Mesenchymal stem cell (in vitro differentiated cells and primary cell): Measurements from ENCODE around the gene FAM110D.

Source experiments
- DNase-seq: peaks from one replicate; pipeline ENCODE4 v3.0.0-alpha.2; 2013
- H2AFZ ChIP-seq: one replicate; pipeline ENCODE4 v1.6.1; 2013; ENCODE audit warnings: low read depth, mild to moderate bottlenecking, control low read depth, inconsistent platforms, low read length, moderate library complexity
- H2AK5ac ChIP-seq: 2 replicates; pipeline ENCODE4 v1.6.1; 2013; ENCODE audit warnings: low read length, moderate library complexity, mild to moderate bottlenecking, inconsistent platforms; ENCODE audit not compliant: severe bottlenecking
- H2BK120ac ChIP-seq: one replicate; pipeline ENCODE4 v1.6.1; 2013; ENCODE audit warnings: low read depth, mild to moderate bottlenecking, inconsistent platforms, low read length, moderate library complexity
- H2BK12ac ChIP-seq, 2 experiments: one replicate each; pipeline ENCODE4 v1.6.1; 2013; ENCODE audit warnings: inconsistent platforms in 2 of 2, low read length in 2 of 2, mild to moderate bottlenecking in 2 of 2, moderate library complexity in 2 of 2, control low read depth in 1 of 2
- H2BK15ac ChIP-seq: one replicate; pipeline ENCODE4 v1.6.1; 2013; ENCODE audit warnings: mild to moderate bottlenecking, low read depth, inconsistent platforms; ENCODE audit not compliant: poor library complexity, severe bottlenecking
- H2BK5ac ChIP-seq: 2 replicates; pipeline ENCODE4 v1.6.1; 2013; ENCODE audit warnings: low read depth, mild to moderate bottlenecking, low read length, control low read depth, inconsistent platforms; ENCODE audit not compliant: poor library complexity, severe bottlenecking
- H3K14ac ChIP-seq, 2 experiments: one replicate each; pipeline ENCODE4 v1.6.1; 2013; ENCODE audit warnings: inconsistent platforms in 2 of 2, low read length in 2 of 2, control low read depth in 1 of 2, mild to moderate bottlenecking in 1 of 2, moderate library complexity in 1 of 2
- H3K18ac ChIP-seq, 2 experiments: one replicate each; pipeline ENCODE4 v1.6.1; 2013; ENCODE audit warnings: inconsistent platforms in 2 of 2, low read length in 2 of 2, control low read depth in 1 of 2, low read depth in 1 of 2, mild to moderate bottlenecking in 1 of 2
- H3K23ac ChIP-seq, 2 experiments: one replicate each; pipeline ENCODE4 v1.6.1; 2013; ENCODE audit warnings: inconsistent platforms in 2 of 2, low read length in 2 of 2, mild to moderate bottlenecking in 2 of 2, moderate library complexity in 2 of 2, control low read depth in 1 of 2
- H3K27ac ChIP-seq: 2 replicates; pipeline ENCODE4 v1.5.1; 2013; ENCODE audit warnings: mild to moderate bottlenecking, moderate library complexity, low read length, control low read depth, inconsistent platforms; ENCODE audit not compliant: poor library complexity, severe bottlenecking
- H3K27me3 ChIP-seq, 2 experiments: 2 replicates each; pipeline versions ENCODE4 v1.6.1 to v1.7.0; 2013; ENCODE audit warnings: low read length in 2 of 2, mild to moderate bottlenecking in 2 of 2, moderate library complexity in 2 of 2, control low read depth in 1 of 2, inconsistent platforms in 1 of 2; ENCODE audit not compliant: control insufficient read depth in 1 of 2, insufficient read depth in 1 of 2
- H3K36me3 ChIP-seq, 2 experiments: 2 replicates each; pipeline versions ENCODE4 v1.6.1 to v1.7.0; 2013; ENCODE audit warnings: low read length in 2 of 2, control low read depth in 1 of 2, inconsistent platforms in 1 of 2, low read depth in 1 of 2, mild to moderate bottlenecking in 1 of 2; ENCODE audit not compliant: insufficient read depth in 2 of 2, control insufficient read depth in 1 of 2
- H3K4ac ChIP-seq, 2 experiments: one replicate each; pipeline ENCODE4 v1.6.1; 2013; ENCODE audit warnings: inconsistent platforms in 2 of 2, low read length in 2 of 2, mild to moderate bottlenecking in 2 of 2, moderate library complexity in 2 of 2, control low read depth in 1 of 2, low read depth in 1 of 2
- H3K4me1 ChIP-seq: 2 replicates; pipeline ENCODE4 v1.6.1; 2013; ENCODE audit warnings: low read depth, low read length, control low read depth; ENCODE audit not compliant: control insufficient read depth, insufficient read depth
- H3K4me2 ChIP-seq: 2 replicates; pipeline ENCODE4 v1.6.1; 2013; ENCODE audit warnings: low read length, mild to moderate bottlenecking, inconsistent platforms; ENCODE audit not compliant: poor library complexity, severe bottlenecking
- H3K4me3 ChIP-seq, 2 experiments: 2 replicates each; pipeline versions ENCODE4 v1.5.1 to v1.7.0; 2013; ENCODE audit warnings: low read length in 2 of 2, mild to moderate bottlenecking in 2 of 2, control low read depth in 1 of 2, low read depth in 1 of 2; ENCODE audit not compliant: insufficient read depth in 1 of 2
- H3K79me1 ChIP-seq: replicated peaks from 2 replicates; pipeline ENCODE4 v1.6.1; 2013; ENCODE audit warnings: mild to moderate bottlenecking, control low read depth, low read length, inconsistent platforms; ENCODE audit not compliant: poor library complexity, severe bottlenecking
- H3K9ac ChIP-seq: 2 replicates; pipeline ENCODE4 v1.7.0; 2013; ENCODE audit warnings: mild to moderate bottlenecking, low read length, moderate library complexity
- H3K9me3 ChIP-seq: 2 replicates; pipeline ENCODE4 v1.7.0; 2013; ENCODE audit warnings: mild to moderate bottlenecking, low read length; ENCODE audit not compliant: control insufficient read depth
- H4K8ac ChIP-seq: one replicate; pipeline ENCODE4 v1.6.1; 2013; ENCODE audit warnings: inconsistent platforms, mild to moderate bottlenecking, low read length, moderate library complexity
- H4K91ac ChIP-seq: one replicate; pipeline ENCODE4 v1.6.1; 2013; ENCODE audit warnings: mild to moderate bottlenecking, low read length, inconsistent platforms
- WGBS: methylation state at CpG from one replicate; pipeline ENCODE4 v1.1.7; 2013; ENCODE audit warnings: mixed read lengths; 5-methylcytosine and 5-hydroxymethylcytosine counted together

Gene FAM110D

GRCh38 chr1:26158271-26158907 lies 490 bp upstream of the FAM110D start:
- Histone ChIP-seq H3K4me3 (no peak overlapping the region), H4K91ac (no peak overlapping the region), H3K9ac (no peak overlapping the region), H2BK120ac (peak overlapping the region; percentile 13), H3K4ac (no peak overlapping the region), H2BK5ac (no peak overlapping the region), H3K9me3 (no peaks in the 10 kb centered on the region), H2BK15ac (no peak overlapping the region), H3K27ac (no peak overlapping the region), H3K14ac (no peak overlapping the region), H3K4me2 (no peak overlapping the region), H3K36me3 (no peaks in the 10 kb centered on the region), H2BK12ac (no peak overlapping the region), H3K27me3 (peaks cover 80 to 87% of the 10 kb centered on the region in 2 experiments), H3K18ac (no peak overlapping the region), H2AFZ (no peak overlapping the region), H3K79me1 (no peaks in the 10 kb centered on the region), H3K4me1 (peaks cover 16% of the 10 kb centered on the region), H2AK5ac (no peak overlapping the region), H3K23ac (no peak overlapping the region), H4K8ac (no peak overlapping the region)
- DNase-seq, result no peak
- 78% methylated on average over 5 of the region's 5 CpGs for WGBS

- WGBS, result 52% methylated on average over 4 of the region's 4 CpGs
- Histone ChIP-seq H3K18ac (no peak overlapping the region), H3K9ac (no peak overlapping the region)
Observed at GRCh38 chr1:26159743-26160039, 812 bp downstream of the FAM110D start.

DNA sequence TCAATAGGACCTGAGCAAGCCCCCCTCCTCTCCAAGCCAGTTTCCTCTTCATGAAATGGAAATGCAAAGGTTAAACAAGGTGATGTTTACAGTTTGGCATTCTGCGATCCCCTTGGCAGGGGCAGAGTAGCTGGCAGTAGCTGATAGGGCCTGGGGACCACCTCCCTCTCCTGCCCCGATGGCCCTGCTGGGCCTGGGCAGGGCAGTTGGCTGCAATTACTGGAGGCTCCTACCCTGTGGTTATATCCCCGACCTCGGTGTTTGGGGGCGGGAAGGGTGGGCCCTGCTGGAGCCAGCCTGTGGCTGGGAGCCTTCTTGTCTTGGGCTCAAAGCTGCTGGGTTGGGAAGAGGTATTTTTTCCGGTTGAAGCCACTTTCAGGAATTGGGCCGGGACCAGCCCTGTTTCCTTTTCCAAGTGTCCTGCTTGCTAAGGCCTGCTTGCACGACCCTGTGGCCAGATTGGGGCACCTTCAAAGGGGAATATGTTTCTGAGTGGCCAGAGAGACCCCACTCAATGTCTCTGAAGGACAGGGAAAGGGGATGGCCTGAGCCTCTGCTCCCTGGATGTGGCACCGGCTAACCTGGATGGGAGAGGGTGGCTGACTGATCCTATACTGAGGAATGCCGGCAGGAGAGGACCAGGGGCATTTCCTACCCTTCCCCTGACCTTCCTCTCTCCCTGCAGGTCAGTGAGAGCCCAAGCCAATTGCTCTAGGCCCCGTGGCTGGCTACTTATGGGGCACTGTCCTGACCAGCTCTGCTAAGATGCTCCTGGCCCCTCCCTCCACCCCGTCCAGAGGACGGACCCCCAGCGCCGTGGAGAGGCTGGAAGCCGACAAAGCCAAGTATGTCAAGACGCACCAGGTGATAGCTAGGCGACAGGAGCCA lies 1.9 kb downstream of the FAM110D start:
- peak overlapping the region; percentile 40 to 58 for H3K18ac ChIP-seq
- no peak overlapping the region for H2BK120ac ChIP-seq
- no peak overlapping the region for H2BK12ac ChIP-seq
- H2BK5ac ChIP-seq, result no peak overlapping the region
- peaks cover 25% of the 10 kb centered on the region for H3K4me1 ChIP-seq
- peak overlapping the region; percentile 81 for H4K8ac ChIP-seq
- no peaks in the 10 kb centered on the region for H3K36me3 ChIP-seq
- no peaks in the 10 kb centered on the region for H3K79me1 ChIP-seq
- peak overlapping the region; percentile 78 for H3K4me2 ChIP-seq
- peak overlapping the region in 1 of 2 experiments; percentile 46 for H3K4ac ChIP-seq
- peak overlapping the region; percentile 11 for H4K91ac ChIP-seq
- no peak overlapping the region for H2BK15ac ChIP-seq
- peak overlapping the region in 1 of 2 experiments; percentile 46 for H3K14ac ChIP-seq
- H3K27me3 ChIP-seq, result peaks cover 62 to 83% of the 10 kb centered on the region in 2 experiments
- H3K9me3 ChIP-seq, result no peaks in the 10 kb centered on the region
- H3K4me3 ChIP-seq, result peak overlapping the region; percentile 37 to 66
- H2AK5ac ChIP-seq, result no peak overlapping the region
- H3K23ac ChIP-seq, result peak overlapping the region in 1 of 2 experiments; percentile 54
- no peak for DNase-seq
- 44% methylated on average over 18 of the region's 18 CpGs for WGBS
- peak overlapping the region; percentile 43 for H2AFZ ChIP-seq
- no peak overlapping the region for H3K27ac ChIP-seq
- H3K9ac ChIP-seq, result peak overlapping the region; percentile 32

More at GRCh38 chr1:26159743-26160039, 812 bp downstream of the FAM110D start:
- peaks cover 73 to 85% of the 10 kb centered on the region in 2 experiments for H3K27me3 ChIP-seq
- no peak overlapping the region for H3K4me2 ChIP-seq
- no peak overlapping the region for H3K14ac ChIP-seq
- H4K91ac ChIP-seq, result no peak overlapping the region
- no peak for DNase-seq
- H3K4ac ChIP-seq, result no peak overlapping the region
- H3K4me1 ChIP-seq, result peaks cover 23% of the 10 kb centered on the region
- H2BK15ac ChIP-seq, result no peak overlapping the region
- no peak overlapping the region for H2AFZ ChIP-seq
- no peak overlapping the region for H2BK12ac ChIP-seq
- H3K79me1 ChIP-seq, result no peaks in the 10 kb centered on the region
- no peak overlapping the region for H2BK120ac ChIP-seq
- no peak overlapping the region for H3K23ac ChIP-seq
- H3K36me3 ChIP-seq, result no peaks in the 10 kb centered on the region
- H3K9me3 ChIP-seq, result no peaks in the 10 kb centered on the region
- no peak overlapping the region for H3K4me3 ChIP-seq
- no peak overlapping the region for H2BK5ac ChIP-seq
- H3K27ac ChIP-seq, result no peak overlapping the region
- no peak overlapping the region for H2AK5ac ChIP-seq
- no peak overlapping the region for H4K8ac ChIP-seq
